ENCODE data around the gene SLC2A4RG. TPM values are rescaled to one million over a fixed set of nuclear protein-coding genes. Genes with fewer than 3 reads are reported as not detected.

Gene SLC2A4RG
- total and polyA plus RNA-seq, 2 of the 13 experiments (the other 11 are each of a cell fraction or from before 2014, with no cell fraction given), result 91.4 to 95.9 TPM

DNA sequence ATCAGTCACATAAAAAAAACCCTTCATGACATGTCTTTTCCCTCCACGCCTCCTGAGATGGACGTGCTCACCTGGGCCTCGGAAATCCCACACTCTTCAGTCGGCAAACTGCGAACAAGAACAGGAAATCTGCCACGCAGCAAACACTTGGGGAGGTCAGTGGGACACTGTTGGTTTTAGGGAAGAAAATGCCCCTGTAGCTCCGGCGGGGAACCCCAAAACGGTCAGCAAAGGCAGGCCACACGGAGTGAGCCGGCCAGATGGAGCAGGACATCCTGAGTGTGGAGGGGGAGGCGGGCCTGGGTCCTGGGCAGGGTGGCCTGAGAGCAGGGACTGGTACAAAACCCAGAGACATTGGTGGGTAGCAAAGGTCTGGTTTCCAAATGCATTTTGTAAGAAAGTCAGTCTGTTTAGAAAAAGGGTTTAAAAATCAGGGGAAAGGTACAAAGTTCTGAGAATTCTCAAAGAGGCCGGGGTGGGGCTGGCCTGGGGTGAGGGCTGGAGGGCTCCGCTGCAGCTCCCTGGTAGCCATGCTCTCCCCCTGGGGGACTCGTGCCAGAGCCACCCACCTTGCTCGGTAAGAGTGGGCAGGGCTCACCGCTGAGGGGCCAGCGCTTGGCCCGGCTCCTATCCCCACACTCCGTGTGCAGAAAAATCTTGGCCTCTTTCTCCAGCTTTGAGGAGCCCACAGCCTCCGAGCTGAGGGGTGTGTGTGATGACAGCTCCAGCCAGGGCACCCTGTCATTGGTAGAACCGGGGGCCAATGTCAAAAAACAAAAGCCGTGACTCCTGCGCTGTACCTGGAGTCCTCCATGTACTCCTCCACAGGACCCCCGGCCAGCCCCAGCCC is 5.2 kb downstream of the SLC2A4RG start (continued):
- TF ChIP-seq HNRNPUL1 (IDR thresholded peaks at IDR 0.05; ENCODE audit: low read depth, low read length), result no peak
- TF ChIP-seq ZNF263 (CRISPR knock-in tag; IDR thresholded peaks at IDR 0.05), result peak; percentile 85
- TF ChIP-seq PITX1 (CRISPR knock-in tag; IDR thresholded peaks at IDR 0.05), result 0 out of 2 replicates have a peak, but pooled peaks have one; percentile 12
- 0 out of 2 replicates have a peak, but pooled peaks have one; percentile 21 for TF ChIP-seq ZFP36L1 (CRISPR knock-in tag; IDR thresholded peaks at IDR 0.05)
- TF ChIP-seq, protein P1, sequence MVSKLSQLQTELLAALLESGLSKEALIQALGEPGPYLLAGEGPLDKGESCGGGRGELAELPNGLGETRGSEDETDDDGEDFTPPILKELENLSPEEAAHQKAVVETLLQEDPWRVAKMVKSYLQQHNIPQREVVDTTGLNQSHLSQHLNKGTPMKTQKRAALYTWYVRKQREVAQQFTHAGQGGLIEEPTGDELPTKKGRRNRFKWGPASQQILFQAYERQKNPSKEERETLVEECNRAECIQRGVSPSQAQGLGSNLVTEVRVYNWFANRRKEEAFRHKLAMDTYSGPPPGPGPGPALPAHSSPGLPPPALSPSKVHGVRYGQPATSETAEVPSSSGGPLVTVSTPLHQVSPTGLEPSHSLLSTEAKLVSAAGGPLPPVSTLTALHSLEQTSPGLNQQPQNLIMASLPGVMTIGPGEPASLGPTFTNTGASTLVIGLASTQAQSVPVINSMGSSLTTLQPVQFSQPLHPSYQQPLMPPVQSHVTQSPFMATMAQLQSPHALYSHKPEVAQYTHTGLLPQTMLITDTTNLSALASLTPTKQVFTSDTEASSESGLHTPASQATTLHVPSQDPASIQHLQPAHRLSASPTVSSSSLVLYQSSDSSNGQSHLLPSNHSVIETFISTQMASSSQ (IDR thresholded peaks at IDR 0.05; ENCODE audit: low read depth), result no peak
- TF ChIP-seq, protein P1 (CRISPR knock-in tag; IDR thresholded peaks at IDR 0.05; ENCODE audit: borderline replicate concordance), result peak; percentile 61; the same call in 1 of the 2 replicates
- TF ChIP-seq RARG (CRISPR knock-in tag; IDR thresholded peaks at IDR 0.05; ENCODE audit: low read depth), result 0 out of 2 replicates have a peak, but pooled peaks have one; percentile 59
- peak; percentile 53; the same call in 1 of the 2 replicates for TF ChIP-seq BORCS8-MEF2B (CRISPR knock-in tag; IDR thresholded peaks at IDR 0.05)
- TF ChIP-seq SIN3A (IDR thresholded peaks at IDR 0.05; ENCODE audit: borderline replicate concordance, low read depth, low read length), result 0 out of 2 replicates have a peak, but pooled peaks have one; percentile 28
- TF ChIP-seq ZNF556 (CRISPR knock-in tag; IDR thresholded peaks at IDR 0.05; ENCODE audit: borderline replicate concordance), result peak; percentile 63; the same call in 1 of the 2 replicates
- peak; percentile 40; the same call in 1 of the 2 replicates for TF ChIP-seq KMT2A (CRISPR knock-in tag; IDR thresholded peaks at IDR 0.05)
- 0 out of 2 replicates have a peak, but pooled peaks have one; percentile 56 for TF ChIP-seq MTA1 (CRISPR knock-in tag; IDR thresholded peaks at IDR 0.05; ENCODE audit: borderline replicate concordance)
- TF ChIP-seq LRRFIP1 (CRISPR knock-in tag; conservative IDR thresholded peaks at IDR 0.05), result no peak
- TF ChIP-seq ZNF446 (CRISPR knock-in tag; IDR thresholded peaks at IDR 0.05), result peak; percentile 14; the same call in 1 of the 2 replicates
- TF ChIP-seq RORA (CRISPR knock-in tag; IDR thresholded peaks at IDR 0.05), result no peak
- TF ChIP-seq, protein P2, sequence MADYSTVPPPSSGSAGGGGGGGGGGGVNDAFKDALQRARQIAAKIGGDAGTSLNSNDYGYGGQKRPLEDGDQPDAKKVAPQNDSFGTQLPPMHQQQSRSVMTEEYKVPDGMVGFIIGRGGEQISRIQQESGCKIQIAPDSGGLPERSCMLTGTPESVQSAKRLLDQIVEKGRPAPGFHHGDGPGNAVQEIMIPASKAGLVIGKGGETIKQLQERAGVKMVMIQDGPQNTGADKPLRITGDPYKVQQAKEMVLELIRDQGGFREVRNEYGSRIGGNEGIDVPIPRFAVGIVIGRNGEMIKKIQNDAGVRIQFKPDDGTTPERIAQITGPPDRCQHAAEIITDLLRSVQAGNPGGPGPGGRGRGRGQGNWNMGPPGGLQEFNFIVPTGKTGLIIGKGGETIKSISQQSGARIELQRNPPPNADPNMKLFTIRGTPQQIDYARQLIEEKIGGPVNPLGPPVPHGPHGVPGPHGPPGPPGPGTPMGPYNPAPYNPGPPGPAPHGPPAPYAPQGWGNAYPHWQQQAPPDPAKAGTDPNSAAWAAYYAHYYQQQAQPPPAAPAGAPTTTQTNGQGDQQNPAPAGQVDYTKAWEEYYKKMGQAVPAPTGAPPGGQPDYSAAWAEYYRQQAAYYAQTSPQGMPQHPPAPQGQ (CRISPR knock-in tag; IDR thresholded peaks at IDR 0.05; ENCODE audit: borderline replicate concordance), result no peak
- TF ChIP-seq MXD4 (CRISPR knock-in tag; IDR thresholded peaks at IDR 0.05), result 0 out of 2 replicates have a peak, but pooled peaks have one; percentile 51
- no peak; the same call in none of the 2 replicates for TF ChIP-seq ZFY (CRISPR knock-in tag; IDR thresholded peaks at IDR 0.05)

Measured in HepG2 (cell line).